HepG2 (cell line): Measurements from ENCODE around the gene ATAD3A. TPM values are rescaled to one million over a fixed set of nuclear protein-coding genes. Genes with fewer than 3 reads are reported as not detected.

Source experiments
- ATF1 ChIP-seq: IDR thresholded peaks from 2 replicates; pipeline ENCODE4 v1.6.1; 2016; ENCODE audit warnings: mild to moderate bottlenecking, control low read depth
- GABPA ChIP-seq, 2 experiments: IDR thresholded peaks; 2 replicates each; pipeline ENCODE4 v1.6.1; 2011 to 2016; ENCODE audit warnings: low read depth in 2 of 2, low read length in 1 of 2, missing biosample characterization in 1 of 2, missing genetic modification characterization in 1 of 2
- GZF1 ChIP-seq: sonication (generic); formaldehyde crosslinking; IDR thresholded peaks from 2 replicates; pipeline ENCODE4 v1.5.1; 2020; ENCODE audit warnings: mild to moderate bottlenecking, missing genetic modification reagents
- IKZF1 ChIP-seq: fragments of 450-650 bp; IDR thresholded peaks from 2 replicates; pipeline ENCODE4 v1.7.1; 2016
- MATR3 ChIP-seq: sonication (generic); formaldehyde crosslinking; IDR thresholded peaks from 2 replicates; pipeline ENCODE4 v1.4.0; 2020; ENCODE audit warnings: missing genetic modification reagents
- NCOA1 ChIP-seq: sonication (generic); formaldehyde crosslinking; IDR thresholded peaks from 2 replicates; pipeline ENCODE4 v1.9.0; 2021; ENCODE audit warnings: missing genetic modification reagents
- SP2 ChIP-seq: sonication (generic); formaldehyde crosslinking; IDR thresholded peaks from 2 replicates; pipeline ENCODE4 v1.5.1; 2020; ENCODE audit warnings: mild to moderate bottlenecking, missing genetic modification reagents
- YY1 ChIP-seq: IDR thresholded peaks from 2 replicates; pipeline ENCODE4 v1.6.1; 2011; ENCODE audit warnings: low read length, low read depth, moderate library complexity, mild to moderate bottlenecking; ENCODE audit not compliant: insufficient read depth, insufficient replicate concordance
- ZBTB14 ChIP-seq: sonication (generic); formaldehyde crosslinking; IDR thresholded peaks from 2 replicates; pipeline ENCODE4 v1.4.0; 2020; ENCODE audit warnings: missing genetic modification reagents
- ZNF224 ChIP-seq: sonication (generic); formaldehyde crosslinking; IDR thresholded peaks from 2 replicates; pipeline ENCODE4 v1.5.0; 2020; ENCODE audit warnings: mild to moderate bottlenecking, missing genetic modification reagents
- ZNF569 ChIP-seq: sonication (generic); formaldehyde crosslinking; IDR thresholded peaks from 2 replicates; pipeline ENCODE4 v1.5.0; 2020; ENCODE audit warnings: mild to moderate bottlenecking, missing genetic modification reagents, moderate library complexity, borderline replicate concordance
- ZNF598 ChIP-seq: sonication (generic); formaldehyde crosslinking; IDR thresholded peaks from 2 replicates; pipeline ENCODE4 v1.5.1; 2020; ENCODE audit warnings: mild to moderate bottlenecking, missing genetic modification reagents, borderline replicate concordance
- ZNF879 ChIP-seq: sonication (generic); formaldehyde crosslinking; IDR thresholded peaks from 2 replicates; pipeline ENCODE4 v1.8.1; 2023; ENCODE audit warnings: missing genetic modification reagents
- polyA plus RNA-seq, 8 experiments: library from polyadenylated mRNA; depleted of rRNA in 3 of 8; stranded (reverse) in 7 of 8; unstranded in 1 of 8; fragments of >200 nt; fragmentation: Illumina TruSeq in 4 of 8; extraction: Trizol in 4 of 8; gene quantifications; 2 replicates each; pipeline versions ENCODE4 v1.2.1 to v1.2.3, GENCODE V29; 2011 to 2016; ENCODE audit warnings: low read depth in 4 of 8, missing spikeins in 1 of 8, mixed read lengths in 1 of 8; ENCODE audit not compliant: insufficient read depth in 1 of 8
- total RNA-seq, 5 experiments: library from RNA; depleted of rRNA; stranded (reverse); fragments of >200 nt; fragmentation: Illumina TruSeq; extraction: Trizol; gene quantifications; 2 replicates each; pipeline ENCODE4 v1.2.3, GENCODE V29; 2016; ENCODE audit warnings: low read depth in 1 of 5
- TF ChIP-seq, protein P1 (sequence below): sonication (generic); formaldehyde crosslinking; IDR thresholded peaks from 2 replicates; pipeline ENCODE4 v1.5.0; 2020; ENCODE audit warnings: mild to moderate bottlenecking, missing genetic modification reagents
- TF ChIP-seq, protein P2 (sequence below): sonication (generic); formaldehyde crosslinking; IDR thresholded peaks from 2 replicates; pipeline ENCODE4 v1.4.0; 2020; ENCODE audit warnings: missing genetic modification reagents

ATAD3A gene
- total and polyA plus RNA-seq, 2 of the 13 experiments (the other 11 are each of a cell fraction or from before 2014, with no cell fraction given) = 10.6 to 49.0 TPM

GRCh38 chr1:1574721-1575537 is 63.0 kb downstream of the ATAD3A start, which contains the start of gene SSU72 (continued):
- TF ChIP-seq, protein P1, sequence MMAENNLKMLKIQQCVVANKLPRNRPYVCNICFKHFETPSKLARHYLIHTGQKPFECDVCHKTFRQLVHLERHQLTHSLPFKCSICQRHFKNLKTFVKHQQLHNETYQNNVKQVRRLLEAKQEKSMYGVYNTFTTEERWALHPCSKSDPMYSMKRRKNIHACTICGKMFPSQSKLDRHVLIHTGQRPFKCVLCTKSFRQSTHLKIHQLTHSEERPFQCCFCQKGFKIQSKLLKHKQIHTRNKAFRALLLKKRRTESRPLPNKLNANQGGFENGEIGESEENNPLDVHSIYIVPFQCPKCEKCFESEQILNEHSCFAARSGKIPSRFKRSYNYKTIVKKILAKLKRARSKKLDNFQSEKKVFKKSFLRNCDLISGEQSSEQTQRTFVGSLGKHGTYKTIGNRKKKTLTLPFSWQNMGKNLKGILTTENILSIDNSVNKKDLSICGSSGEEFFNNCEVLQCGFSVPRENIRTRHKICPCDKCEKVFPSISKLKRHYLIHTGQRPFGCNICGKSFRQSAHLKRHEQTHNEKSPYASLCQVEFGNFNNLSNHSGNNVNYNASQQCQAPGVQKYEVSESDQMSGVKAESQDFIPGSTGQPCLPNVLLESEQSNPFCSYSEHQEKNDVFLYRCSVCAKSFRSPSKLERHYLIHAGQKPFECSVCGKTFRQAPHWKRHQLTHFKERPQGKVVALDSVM = peak; percentile 40; the same call in 1 of the 2 replicates
- TF ChIP-seq ZNF569 (CRISPR knock-in tag) = no peak
- TF ChIP-seq ZNF598 (CRISPR knock-in tag) = peak; percentile 88
- TF ChIP-seq GZF1 = 0 out of 2 replicates have a peak, but pooled peaks have one; percentile 34
- TF ChIP-seq ZNF879 (CRISPR knock-in tag) = 0 out of 2 replicates have a peak, but pooled peaks have one; percentile 26
- TF ChIP-seq NCOA1 (CRISPR knock-in tag) = no peak
- TF ChIP-seq MATR3 = no peak
- peak; percentile 20; the same call in 1 of the 2 replicates for TF ChIP-seq SP2 (CRISPR knock-in tag)
- peak; percentile 50; the same call in 1 of the 2 replicates for TF ChIP-seq ZBTB14 (CRISPR knock-in tag)
- TF ChIP-seq GABPA (IDR thresholded peaks at IDR 0.05; ENCODE audit: low read depth, low read length) = peak; percentile 44
- peak; percentile 86 for TF ChIP-seq GABPA (CRISPR knock-in tag; IDR thresholded peaks at IDR 0.05; ENCODE audit: low read depth)
- no peak for TF ChIP-seq IKZF1
- peak; percentile 98 for TF ChIP-seq ATF1 (CRISPR knock-in tag)
- TF ChIP-seq, protein P2, sequence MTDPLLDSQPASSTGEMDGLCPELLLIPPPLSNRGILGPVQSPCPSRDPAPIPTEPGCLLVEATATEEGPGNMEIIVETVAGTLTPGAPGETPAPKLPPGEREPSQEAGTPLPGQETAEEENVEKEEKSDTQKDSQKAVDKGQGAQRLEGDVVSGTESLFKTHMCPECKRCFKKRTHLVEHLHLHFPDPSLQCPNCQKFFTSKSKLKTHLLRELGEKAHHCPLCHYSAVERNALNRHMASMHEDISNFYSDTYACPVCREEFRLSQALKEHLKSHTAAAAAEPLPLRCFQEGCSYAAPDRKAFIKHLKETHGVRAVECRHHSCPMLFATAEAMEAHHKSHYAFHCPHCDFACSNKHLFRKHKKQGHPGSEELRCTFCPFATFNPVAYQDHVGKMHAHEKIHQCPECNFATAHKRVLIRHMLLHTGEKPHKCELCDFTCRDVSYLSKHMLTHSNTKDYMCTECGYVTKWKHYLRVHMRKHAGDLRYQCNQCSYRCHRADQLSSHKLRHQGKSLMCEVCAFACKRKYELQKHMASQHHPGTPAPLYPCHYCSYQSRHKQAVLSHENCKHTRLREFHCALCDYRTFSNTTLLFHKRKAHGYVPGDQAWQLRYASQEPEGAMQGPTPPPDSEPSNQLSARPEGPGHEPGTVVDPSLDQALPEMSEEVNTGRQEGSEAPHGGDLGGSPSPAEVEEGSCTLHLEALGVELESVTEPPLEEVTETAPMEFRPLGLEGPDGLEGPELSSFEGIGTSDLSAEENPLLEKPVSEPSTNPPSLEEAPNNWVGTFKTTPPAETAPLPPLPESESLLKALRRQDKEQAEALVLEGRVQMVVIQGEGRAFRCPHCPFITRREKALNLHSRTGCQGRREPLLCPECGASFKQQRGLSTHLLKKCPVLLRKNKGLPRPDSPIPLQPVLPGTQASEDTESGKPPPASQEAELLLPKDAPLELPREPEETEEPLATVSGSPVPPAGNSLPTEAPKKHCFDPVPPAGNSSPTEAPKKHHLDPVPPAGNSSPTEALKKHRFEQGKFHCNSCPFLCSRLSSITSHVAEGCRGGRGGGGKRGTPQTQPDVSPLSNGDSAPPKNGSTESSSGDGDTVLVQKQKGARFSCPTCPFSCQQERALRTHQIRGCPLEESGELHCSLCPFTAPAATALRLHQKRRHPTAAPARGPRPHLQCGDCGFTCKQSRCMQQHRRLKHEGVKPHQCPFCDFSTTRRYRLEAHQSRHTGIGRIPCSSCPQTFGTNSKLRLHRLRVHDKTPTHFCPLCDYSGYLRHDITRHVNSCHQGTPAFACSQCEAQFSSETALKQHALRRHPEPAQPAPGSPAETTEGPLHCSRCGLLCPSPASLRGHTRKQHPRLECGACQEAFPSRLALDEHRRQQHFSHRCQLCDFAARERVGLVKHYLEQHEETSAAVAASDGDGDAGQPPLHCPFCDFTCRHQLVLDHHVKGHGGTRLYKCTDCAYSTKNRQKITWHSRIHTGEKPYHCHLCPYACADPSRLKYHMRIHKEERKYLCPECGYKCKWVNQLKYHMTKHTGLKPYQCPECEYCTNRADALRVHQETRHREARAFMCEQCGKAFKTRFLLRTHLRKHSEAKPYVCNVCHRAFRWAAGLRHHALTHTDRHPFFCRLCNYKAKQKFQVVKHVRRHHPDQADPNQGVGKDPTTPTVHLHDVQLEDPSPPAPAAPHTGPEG (CRISPR knock-in tag) = peak; percentile 25
- TF ChIP-seq ZNF224 (CRISPR knock-in tag) = 0 out of 2 replicates have a peak, but pooled peaks have one; percentile 68
- TF ChIP-seq YY1 = peak; percentile 79
